GM12873 (cell line): ENCODE data around the gene CFAP57.

Experiments used
- TF ChIP-seq, protein P1 (sequence below): IDR thresholded peaks from 2 replicates; pipeline ENCODE4 v1.5.1; 2012; ENCODE audit warnings: low read depth, mild to moderate bottlenecking, moderate library complexity, low read length, control low read depth; ENCODE audit not compliant: insufficient read depth; ENCODE audit errors: missing control alignments

The CFAP57 gene

DNA sequence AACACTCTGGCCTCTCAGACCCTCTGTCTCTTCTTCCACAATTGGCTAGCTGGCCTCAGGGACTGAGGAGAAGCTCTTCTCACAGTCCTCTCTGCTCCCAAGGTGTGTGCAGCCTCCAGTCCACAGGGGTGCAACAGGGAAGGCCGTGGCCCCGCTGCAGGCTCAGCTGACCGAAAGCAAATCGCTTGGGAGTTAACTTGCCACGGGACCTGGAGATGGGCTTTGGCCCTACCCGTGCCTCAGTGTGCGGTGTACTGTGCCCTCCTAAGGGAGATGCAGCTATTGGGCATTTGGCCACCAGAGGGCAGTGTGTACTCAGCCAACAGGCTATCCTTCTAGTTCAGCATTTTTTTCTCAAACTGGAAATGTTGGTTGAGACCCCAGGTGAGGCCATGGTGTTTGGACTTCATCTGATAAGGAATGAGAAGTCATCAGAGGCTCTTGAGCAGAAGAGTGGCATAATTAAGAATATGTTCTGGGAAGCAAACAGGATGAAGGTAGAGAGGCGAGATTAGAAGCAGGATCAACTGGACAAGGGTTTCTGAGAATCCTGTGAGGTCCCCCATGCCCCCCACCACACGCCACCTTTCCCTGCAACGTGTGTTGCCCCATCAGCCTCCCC, 55.1 kb downstream of the CFAP57 start:
- TF ChIP-seq, protein P1, sequence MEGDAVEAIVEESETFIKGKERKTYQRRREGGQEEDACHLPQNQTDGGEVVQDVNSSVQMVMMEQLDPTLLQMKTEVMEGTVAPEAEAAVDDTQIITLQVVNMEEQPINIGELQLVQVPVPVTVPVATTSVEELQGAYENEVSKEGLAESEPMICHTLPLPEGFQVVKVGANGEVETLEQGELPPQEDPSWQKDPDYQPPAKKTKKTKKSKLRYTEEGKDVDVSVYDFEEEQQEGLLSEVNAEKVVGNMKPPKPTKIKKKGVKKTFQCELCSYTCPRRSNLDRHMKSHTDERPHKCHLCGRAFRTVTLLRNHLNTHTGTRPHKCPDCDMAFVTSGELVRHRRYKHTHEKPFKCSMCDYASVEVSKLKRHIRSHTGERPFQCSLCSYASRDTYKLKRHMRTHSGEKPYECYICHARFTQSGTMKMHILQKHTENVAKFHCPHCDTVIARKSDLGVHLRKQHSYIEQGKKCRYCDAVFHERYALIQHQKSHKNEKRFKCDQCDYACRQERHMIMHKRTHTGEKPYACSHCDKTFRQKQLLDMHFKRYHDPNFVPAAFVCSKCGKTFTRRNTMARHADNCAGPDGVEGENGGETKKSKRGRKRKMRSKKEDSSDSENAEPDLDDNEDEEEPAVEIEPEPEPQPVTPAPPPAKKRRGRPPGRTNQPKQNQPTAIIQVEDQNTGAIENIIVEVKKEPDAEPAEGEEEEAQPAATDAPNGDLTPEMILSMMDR, result peak; percentile 93

DNA sequence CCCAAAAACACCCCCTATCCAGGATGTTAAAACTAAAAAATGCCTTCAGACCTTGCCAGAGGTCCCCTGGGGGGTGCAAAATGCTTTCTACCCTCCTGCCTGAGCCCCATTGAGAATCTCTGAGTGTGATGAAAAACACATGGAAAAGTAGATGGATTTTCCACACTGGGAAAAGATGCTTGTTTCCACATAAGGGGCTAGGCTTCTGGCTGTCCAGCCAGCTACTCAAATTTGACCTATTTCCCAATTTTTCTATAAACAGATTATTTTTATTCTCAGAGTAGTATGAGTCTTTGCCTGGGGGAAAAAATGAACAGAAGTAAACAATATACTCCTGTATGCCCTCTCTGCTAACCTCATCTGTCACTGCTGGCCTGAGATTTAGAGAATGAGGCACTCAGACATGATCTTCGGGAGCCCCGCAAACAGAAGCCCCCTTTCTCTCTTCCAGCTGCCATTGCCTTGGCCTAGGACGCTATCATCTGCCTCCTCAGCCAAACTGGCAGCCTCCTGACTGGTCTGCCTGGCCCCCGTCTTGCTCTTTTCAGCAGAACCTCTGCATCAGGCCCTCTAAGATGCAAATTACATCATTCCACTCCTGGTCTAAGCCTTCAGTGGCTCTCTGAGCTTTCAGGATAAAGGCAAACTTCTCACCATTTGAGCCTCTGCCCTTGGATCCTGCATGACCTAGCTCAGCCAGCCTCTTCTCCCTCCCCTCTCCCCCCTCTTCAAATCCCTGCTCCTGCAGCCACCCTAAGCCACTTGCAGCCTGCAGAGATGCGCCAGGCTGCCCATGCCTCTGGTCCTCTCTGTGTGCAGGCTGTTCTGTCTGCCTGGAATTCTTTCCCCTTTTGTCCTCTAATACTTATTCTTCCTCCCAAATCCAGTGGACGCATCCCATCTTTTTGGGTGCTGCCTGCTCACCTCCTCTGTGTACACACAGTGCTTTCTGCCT, 58.0 kb downstream of the CFAP57 start:
- TF ChIP-seq, protein P1, result no peak

DNA sequence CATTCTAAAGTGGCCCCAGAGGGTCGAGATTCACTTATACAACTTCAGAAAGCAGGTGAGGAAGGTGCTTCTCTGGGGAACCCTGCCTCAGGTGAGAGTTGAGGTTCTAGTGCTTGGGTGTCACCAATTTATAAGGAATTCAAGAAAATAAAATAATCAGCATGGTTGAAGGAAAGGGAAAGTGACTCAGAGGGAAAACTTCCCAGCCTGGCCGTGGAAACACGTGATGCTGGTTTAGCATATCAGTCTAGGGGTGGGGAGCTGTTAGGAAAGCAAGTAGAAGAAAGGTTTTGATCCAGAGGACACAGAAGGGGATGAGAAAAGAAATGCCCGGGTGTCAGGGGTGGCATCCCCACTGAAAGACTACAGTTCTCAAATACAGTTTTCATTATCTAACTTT, 59.9 kb downstream of the CFAP57 start:
- TF ChIP-seq, protein P1, result no peak

DNA sequence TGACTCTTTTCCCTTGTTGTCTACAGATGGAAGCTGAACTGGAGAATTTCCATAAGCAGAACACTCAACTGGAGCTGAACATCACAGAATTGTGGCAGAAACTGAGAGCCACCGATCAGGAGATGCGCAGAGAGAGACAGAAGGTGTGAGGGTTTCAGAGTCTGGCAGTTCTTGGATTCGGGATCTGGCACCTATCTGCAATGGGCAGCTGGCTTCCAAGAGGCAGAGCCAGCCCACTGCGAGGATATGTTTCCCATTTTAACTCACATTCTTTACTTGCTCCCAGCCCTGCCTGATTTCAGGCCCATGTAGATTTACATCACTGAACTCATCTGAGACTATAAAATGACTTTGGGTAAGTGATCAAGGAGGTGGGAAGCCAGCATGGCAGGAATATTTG, 60.4 kb downstream of the CFAP57 start:
- TF ChIP-seq, protein P1, result no peak

DNA sequence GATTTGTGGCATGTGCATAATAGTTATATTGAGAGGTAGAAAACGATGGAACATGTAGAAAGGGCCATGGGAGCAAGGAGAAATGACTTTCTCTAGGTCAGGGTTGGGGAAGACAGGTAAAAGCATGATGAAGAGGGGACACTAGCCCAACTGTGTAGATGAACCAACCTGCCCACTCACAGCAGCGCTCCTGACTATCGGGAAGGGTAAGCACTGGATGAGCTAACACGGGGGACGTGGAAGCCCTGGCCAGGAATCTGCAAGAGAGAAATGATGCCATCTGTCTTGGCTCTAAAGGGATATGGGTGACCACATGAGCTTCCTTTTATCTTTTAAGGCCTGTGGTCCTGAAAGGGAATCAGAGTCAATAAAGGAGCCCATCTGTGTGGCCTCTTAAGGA, 61.5 kb downstream of the CFAP57 start:
- TF ChIP-seq, protein P1, result no peak

DNA sequence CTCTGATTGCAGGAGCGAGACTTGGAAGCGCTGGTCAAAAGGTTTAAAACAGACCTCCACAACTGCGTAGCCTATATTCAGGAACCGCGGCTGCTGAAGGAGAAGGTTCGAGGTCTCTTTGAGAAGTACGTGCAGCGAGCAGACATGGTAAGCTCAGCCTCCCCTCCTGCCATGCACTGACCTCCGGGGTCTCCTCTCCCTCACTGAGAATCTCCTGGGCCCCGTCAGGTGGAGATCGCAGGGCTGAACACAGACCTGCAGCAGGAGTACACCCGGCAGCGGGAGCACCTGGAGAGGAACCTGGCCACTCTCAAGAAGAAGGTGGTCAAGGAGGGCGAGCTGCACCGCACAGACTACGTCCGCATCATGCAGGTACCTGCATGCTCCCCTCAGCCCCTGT, 62.1 kb downstream of the CFAP57 start:
- TF ChIP-seq, protein P1, result no peak

DNA sequence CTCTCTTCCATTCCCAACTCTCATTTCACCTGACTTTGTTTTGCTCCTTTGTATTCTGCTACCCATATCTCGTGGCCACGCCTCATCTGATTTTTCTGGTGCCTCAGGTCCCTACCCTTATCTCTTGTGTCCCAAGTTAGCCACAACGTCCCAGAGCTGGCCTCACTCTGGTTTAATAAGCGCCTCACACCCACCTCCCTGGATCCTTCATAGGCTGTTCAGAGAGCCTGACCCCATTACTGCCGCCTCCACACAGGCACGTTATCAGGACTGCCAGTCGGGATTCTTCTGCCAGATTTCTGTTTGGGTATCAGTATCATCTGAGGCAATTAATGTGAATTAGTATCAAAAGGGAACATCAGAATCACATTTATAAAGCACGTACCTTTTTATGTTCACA, 62.9 kb downstream of the CFAP57 start:
- TF ChIP-seq, protein P1, result no peak
